Vagina (tissue), 2 donors: ENCODE measurements around the gene KCNC1.

ENCODE experiments used
- POLR2A ChIP-seq, 2 donors: fragments of 450-650 bp; IDR thresholded peaks; one replicate each; pipeline ENCODE4 v1.6.1; 2017; ENCODE audit warnings: antibody characterized with exemption in 2 of 2, mild to moderate bottlenecking in 2 of 2, moderate library complexity in 2 of 2
- POLR2AphosphoS5 ChIP-seq, 2 donors: sonication (generic); formaldehyde crosslinking; IDR thresholded peaks; one replicate each; pipeline ENCODE4 v1.9.0; 2017; ENCODE audit warnings: antibody characterized with exemption in 2 of 2, mild to moderate bottlenecking in 2 of 2, low read depth in 1 of 2; ENCODE audit not compliant: insufficient read depth in 1 of 2
- TF ChIP-seq, protein P1 (sequence below), 3 experiments: fragments of 450-650 bp in 2 of 3; fragments of 200-600 bp in 1 of 3; sonication (generic) in 1 of 3; IDR thresholded peaks; one replicate each; pipeline ENCODE4 v1.5.1; 2017 to 2019; ENCODE audit warnings: antibody characterized with exemption in 3 of 3, mild to moderate bottlenecking in 2 of 3, moderate library complexity in 2 of 3

DNA sequence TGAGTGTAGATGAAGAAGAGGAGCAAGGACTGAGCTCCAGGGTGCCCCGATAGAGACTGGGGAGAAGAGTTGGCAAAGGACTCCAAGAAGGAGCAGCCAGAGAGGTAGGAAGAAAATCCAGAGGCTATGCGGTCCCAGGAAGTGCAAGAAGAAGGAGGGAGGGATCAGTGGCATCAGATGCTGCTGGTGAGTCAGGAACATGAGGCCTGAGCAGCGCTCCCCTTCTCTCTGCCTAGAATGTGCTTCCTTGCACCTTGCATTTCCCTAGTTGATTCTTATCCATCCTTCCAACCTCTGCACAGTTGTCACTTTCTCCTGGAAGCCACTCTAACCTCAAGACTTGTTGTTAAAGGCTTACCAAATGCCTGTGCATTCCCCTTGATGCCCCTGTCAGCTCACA, 21.3 kb downstream of the KCNC1 start:
- TF ChIP-seq, protein P1, sequence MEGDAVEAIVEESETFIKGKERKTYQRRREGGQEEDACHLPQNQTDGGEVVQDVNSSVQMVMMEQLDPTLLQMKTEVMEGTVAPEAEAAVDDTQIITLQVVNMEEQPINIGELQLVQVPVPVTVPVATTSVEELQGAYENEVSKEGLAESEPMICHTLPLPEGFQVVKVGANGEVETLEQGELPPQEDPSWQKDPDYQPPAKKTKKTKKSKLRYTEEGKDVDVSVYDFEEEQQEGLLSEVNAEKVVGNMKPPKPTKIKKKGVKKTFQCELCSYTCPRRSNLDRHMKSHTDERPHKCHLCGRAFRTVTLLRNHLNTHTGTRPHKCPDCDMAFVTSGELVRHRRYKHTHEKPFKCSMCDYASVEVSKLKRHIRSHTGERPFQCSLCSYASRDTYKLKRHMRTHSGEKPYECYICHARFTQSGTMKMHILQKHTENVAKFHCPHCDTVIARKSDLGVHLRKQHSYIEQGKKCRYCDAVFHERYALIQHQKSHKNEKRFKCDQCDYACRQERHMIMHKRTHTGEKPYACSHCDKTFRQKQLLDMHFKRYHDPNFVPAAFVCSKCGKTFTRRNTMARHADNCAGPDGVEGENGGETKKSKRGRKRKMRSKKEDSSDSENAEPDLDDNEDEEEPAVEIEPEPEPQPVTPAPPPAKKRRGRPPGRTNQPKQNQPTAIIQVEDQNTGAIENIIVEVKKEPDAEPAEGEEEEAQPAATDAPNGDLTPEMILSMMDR (IDR thresholded peaks at IDR 0.05): no peak
- TF ChIP-seq POLR2AphosphoS5 (IDR thresholded peaks at IDR 0.05; ENCODE audit: insufficient read depth in 1 of 2, low read depth in 1 of 2) (no peak), POLR2A (IDR thresholded peaks at IDR 0.05) (no peak)
